ENCODE measurements around the gene GKAP1. TPM values are rescaled to one million over a fixed set of nuclear protein-coding genes. Genes with fewer than 3 reads are reported as not detected.
"Not testable (repeated sequence)": the region's sequence is repeated elsewhere in the genome, so short reads cannot be mapped to it uniquely, and the experiment has no call there.

Gene GKAP1
- total and polyA plus RNA-seq, 2 of the 13 experiments (the other 11 are each of a cell fraction or from before 2014, with no cell fraction given): 5.6 to 6.1 TPM

GRCh38 chr9:83817011-83817355, 586 bp downstream of the GKAP1 start:
- CTCF ChIA-PET (ENCODE audit: low intra/inter-chr PET ratio, low total read pairs); H3K36me3 ChIP-seq (replicated peaks in 1 of 2; ENCODE audit: control insufficient read depth in 1 of 2, insufficient read depth in 2 of 2, low read length in 2 of 2); H3K4me1 ChIP-seq (ENCODE audit: insufficient read depth, low read length); H3K27me3 ChIP-seq (ENCODE audit: control insufficient read depth in 1 of 2, insufficient read depth in 2 of 2, low read length in 2 of 2); intact Hi-C loops (cut with micrococcal nuclease; ENCODE audit: unreplicated experiment); H3K79me2 ChIP-seq (ENCODE audit: insufficient read depth, low read length); in situ Hi-C loops (cut with HindIII; ENCODE audit: extremely low pct_ligation_motif_present, low pct_unique_long_range_greater_than_20kb); FAIRE-seq; H4K20me1 ChIP-seq (ENCODE audit: insufficient read depth, low read length); DNase-seq (ENCODE audit: low spot score); BruUV-seq (replicated peaks); H2AFZ ChIP-seq (ENCODE audit: low read length); ATAC-seq; H3K9me3 ChIP-seq (ENCODE audit: low read length); POLR2A ChIA-PET: not testable (repeated sequence)
- 0 out of 2 replicates have a peak, but pooled peaks have one; percentile 21 for TF ChIP-seq ZSCAN20 (CRISPR knock-in tag; IDR thresholded peaks at IDR 0.05; ENCODE audit: borderline replicate concordance)
- under 1% methylated on average over 19 of the region's 38 CpGs for WGBS (ENCODE audit: low lambda C conversion rate)
- peak overlapping the region; percentile 71 for H3K4me2 ChIP-seq (ENCODE audit: low read depth, low read length)
- H3K9ac ChIP-seq (ENCODE audit: insufficient read depth, low read depth, low read length): peak overlapping the region; percentile 72
- H3K4me3 ChIP-seq (replicated peaks in 1 of 3; ENCODE audit: insufficient read depth in 1 of 3, low read depth in 2 of 3, low read length in 3 of 3): peak overlapping the region; percentile 62 to 75 (median 69); a peak in 5 of 6 replicates
- peak overlapping the region; percentile 61 for H3K27ac ChIP-seq (ENCODE audit: extremely low read length, insufficient read depth, low read length)

- H3K36me3 ChIP-seq (replicated peaks in 1 of 2; ENCODE audit: control insufficient read depth in 1 of 2, insufficient read depth in 2 of 2, low read length in 2 of 2); H3K4me3 ChIP-seq (replicated peaks in 1 of 3; ENCODE audit: insufficient read depth in 1 of 3, low read depth in 2 of 3, low read length in 3 of 3); POLR2A ChIA-PET; CTCF ChIA-PET (ENCODE audit: low intra/inter-chr PET ratio, low total read pairs); H4K20me1 ChIP-seq (ENCODE audit: insufficient read depth, low read length); H3K9ac ChIP-seq (ENCODE audit: insufficient read depth, low read depth, low read length); H3K9me3 ChIP-seq (ENCODE audit: low read length); in situ Hi-C loops (cut with HindIII; ENCODE audit: extremely low pct_ligation_motif_present, low pct_unique_long_range_greater_than_20kb); H3K27me3 ChIP-seq (ENCODE audit: control insufficient read depth in 1 of 2, insufficient read depth in 2 of 2, low read length in 2 of 2); H3K4me2 ChIP-seq (ENCODE audit: low read depth, low read length); H3K79me2 ChIP-seq (ENCODE audit: insufficient read depth, low read length); BruUV-seq (replicated peaks); H2AFZ ChIP-seq (ENCODE audit: low read length); H3K4me1 ChIP-seq (ENCODE audit: insufficient read depth, low read length); intact Hi-C loops (cut with micrococcal nuclease; ENCODE audit: unreplicated experiment); H3K27ac ChIP-seq (ENCODE audit: extremely low read length, insufficient read depth, low read length); ATAC-seq; DNase-seq (ENCODE audit: low spot score); FAIRE-seq: not testable (repeated sequence)
- WGBS (ENCODE audit: low lambda C conversion rate): 100% methylated on average over 4 of the region's 4 CpGs
- TF ChIP-seq ZNF121 (CRISPR knock-in tag; IDR thresholded peaks at IDR 0.05): peak; percentile 56; the same call in 1 of the 2 replicates
These were observed 2.4 kb downstream of the GKAP1 start for GRCh38 chr9:83815120-83815519.

DNA sequence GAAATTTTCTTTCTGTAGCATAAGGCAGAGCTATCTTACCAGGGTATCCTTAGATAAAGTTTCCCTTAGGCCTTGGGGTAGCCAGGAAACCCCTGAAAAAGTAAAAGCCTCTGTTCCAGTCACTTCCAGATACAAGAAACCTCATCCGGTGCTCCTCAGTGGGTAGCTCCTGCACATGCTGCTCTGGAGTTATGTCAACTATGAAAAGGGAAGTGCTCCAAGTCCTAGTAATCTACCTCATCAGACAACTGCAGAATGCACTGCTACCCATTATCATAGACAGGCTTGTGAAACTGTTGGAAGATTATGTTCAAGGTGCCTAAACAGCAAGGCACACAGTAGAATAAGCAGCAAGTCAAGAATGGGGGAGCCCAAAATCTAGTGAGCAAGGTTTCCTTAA, 8.4 kb downstream of the GKAP1 start:
- BruUV-seq (replicated peaks); H3K27ac ChIP-seq (ENCODE audit: extremely low read length, insufficient read depth, low read length); H3K9me3 ChIP-seq (ENCODE audit: low read length); DNase-seq (ENCODE audit: low spot score); H3K4me1 ChIP-seq (ENCODE audit: insufficient read depth, low read length); FAIRE-seq; in situ Hi-C loops (cut with HindIII; ENCODE audit: extremely low pct_ligation_motif_present, low pct_unique_long_range_greater_than_20kb); H3K36me3 ChIP-seq (replicated peaks in 1 of 2; ENCODE audit: control insufficient read depth in 1 of 2, insufficient read depth in 2 of 2, low read length in 2 of 2); H2AFZ ChIP-seq (ENCODE audit: low read length); H3K4me3 ChIP-seq (replicated peaks in 1 of 3; ENCODE audit: insufficient read depth in 1 of 3, low read depth in 2 of 3, low read length in 3 of 3); H3K4me2 ChIP-seq (ENCODE audit: low read depth, low read length); H4K20me1 ChIP-seq (ENCODE audit: insufficient read depth, low read length); H3K9ac ChIP-seq (ENCODE audit: insufficient read depth, low read depth, low read length); ATAC-seq; CTCF ChIA-PET (ENCODE audit: low intra/inter-chr PET ratio, low total read pairs); H3K79me2 ChIP-seq (ENCODE audit: insufficient read depth, low read length); intact Hi-C loops (cut with micrococcal nuclease; ENCODE audit: unreplicated experiment); POLR2A ChIA-PET; H3K27me3 ChIP-seq (ENCODE audit: control insufficient read depth in 1 of 2, insufficient read depth in 2 of 2, low read length in 2 of 2): not testable (repeated sequence)
- WGBS (ENCODE audit: low lambda C conversion rate): 100% methylated on average over 1 of the region's 1 CpG

DNA sequence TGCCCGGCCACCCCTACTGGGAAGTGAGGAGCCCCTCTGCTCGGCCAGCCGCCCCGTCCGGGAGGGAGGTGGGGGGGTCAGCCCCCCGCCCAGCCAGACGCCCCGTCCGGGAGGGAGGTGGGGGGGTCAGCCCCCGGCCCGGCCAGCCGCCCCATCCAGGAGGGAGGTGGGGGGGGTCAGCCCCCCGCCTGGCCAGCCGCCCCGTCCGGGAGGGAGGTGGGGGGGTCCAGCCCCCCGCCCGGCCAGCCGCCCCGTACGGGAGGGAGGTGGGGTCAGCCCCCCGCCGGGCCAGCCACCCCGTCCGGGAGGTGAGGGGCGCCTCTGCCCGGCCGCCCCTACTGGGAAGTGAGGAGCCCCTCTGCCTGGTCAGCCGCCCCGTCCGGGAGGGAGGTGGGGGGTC, 13.1 kb downstream of the GKAP1 start:
- DNase-seq (ENCODE audit: low spot score); H4K20me1 ChIP-seq (ENCODE audit: insufficient read depth, low read length); H3K9ac ChIP-seq (ENCODE audit: insufficient read depth, low read depth, low read length); intact Hi-C loops (cut with micrococcal nuclease; ENCODE audit: unreplicated experiment); FAIRE-seq; H3K4me3 ChIP-seq (replicated peaks in 1 of 3; ENCODE audit: insufficient read depth in 1 of 3, low read depth in 2 of 3, low read length in 3 of 3); H3K36me3 ChIP-seq (replicated peaks in 1 of 2; ENCODE audit: control insufficient read depth in 1 of 2, insufficient read depth in 2 of 2, low read length in 2 of 2); H3K27me3 ChIP-seq (ENCODE audit: control insufficient read depth in 1 of 2, insufficient read depth in 2 of 2, low read length in 2 of 2); CTCF ChIA-PET (ENCODE audit: low intra/inter-chr PET ratio, low total read pairs); ATAC-seq; H3K4me2 ChIP-seq (ENCODE audit: low read depth, low read length); POLR2A ChIA-PET; H3K9me3 ChIP-seq (ENCODE audit: low read length); H3K27ac ChIP-seq (ENCODE audit: extremely low read length, insufficient read depth, low read length); H2AFZ ChIP-seq (ENCODE audit: low read length); H3K4me1 ChIP-seq (ENCODE audit: insufficient read depth, low read length); H3K79me2 ChIP-seq (ENCODE audit: insufficient read depth, low read length); in situ Hi-C loops (cut with HindIII; ENCODE audit: extremely low pct_ligation_motif_present, low pct_unique_long_range_greater_than_20kb); BruUV-seq (replicated peaks): not testable (repeated sequence)
- no CpG with 5 or more reads among the region's 31 CpGs for WGBS (ENCODE audit: low lambda C conversion rate)

Data from HepG2 (cell line).